ENCODE results near the gene ZIC3. TPM values are rescaled to one million over a fixed set of nuclear protein-coding genes. Genes with fewer than 3 reads are reported as not detected.

ZIC3 gene
- total RNA-seq, result 9.5 TPM

DNA sequence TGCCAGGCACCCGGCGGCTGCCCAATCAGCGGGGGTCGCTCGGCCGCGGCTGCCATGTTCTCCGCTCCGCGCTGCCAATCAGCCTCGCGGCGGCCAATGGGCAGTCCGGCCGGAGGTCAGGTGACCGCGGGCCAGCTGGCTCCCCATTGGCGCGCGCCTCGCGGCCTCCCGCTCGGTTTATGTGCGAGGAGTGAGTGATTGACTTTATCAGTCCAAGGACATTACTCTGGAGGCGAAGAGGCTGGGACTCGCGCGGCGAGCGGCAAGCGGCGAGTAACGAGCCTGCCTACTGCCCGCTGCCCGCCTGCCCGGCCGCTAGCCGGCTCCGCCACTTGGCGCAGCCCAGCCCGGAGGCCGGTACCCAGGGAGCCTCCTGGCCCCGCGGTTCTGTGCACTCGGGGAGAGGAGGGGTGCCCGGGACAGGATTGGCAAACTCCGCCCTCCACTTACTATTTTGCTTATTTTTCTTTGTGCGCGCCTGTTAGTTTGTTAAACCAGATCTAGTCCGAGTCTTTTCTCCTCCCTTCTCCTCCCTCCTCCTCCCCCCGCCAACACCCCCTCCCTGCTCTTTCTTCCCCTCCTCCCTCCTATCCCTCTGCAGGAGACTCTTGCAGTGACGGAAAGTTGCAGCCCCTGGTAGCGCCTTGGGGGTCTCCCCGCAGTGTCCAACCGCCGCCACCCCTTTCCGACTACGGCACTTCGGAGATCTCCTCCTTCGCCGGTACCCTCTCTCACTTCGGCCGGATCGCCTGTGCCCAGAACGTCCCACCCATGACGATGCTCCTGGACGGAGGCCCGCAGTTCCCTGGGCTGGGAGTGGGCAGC, at the start of gene ZIC3:
Gene ZIC3, plus strand, starts transcription at position 207 of the 825 bp plus-strand sequence. Its CDS starts 565 bp downstream, at position 772.

Small RNA genes within 50 kb of the gene (small RNA-seq; reads per million reads assigned to genes)
- not detected for gene RN7SL325P
